Right lung (tissue), 5 donors: ENCODE results near the gene RANBP17. TPM values are rescaled to one million over a fixed set of nuclear protein-coding genes. Genes with fewer than 3 reads are reported as not detected.
"Not testable (repeated sequence)": the region's sequence is repeated elsewhere in the genome, so short reads cannot be mapped to it uniquely, and the experiment has no call there.

Experiments
- DNase-seq, 2 donors: peaks; one replicate each; pipeline ENCODE4 v3.0.0-alpha.2; 2013
- polyA plus RNA-seq, 5 donors: library from polyadenylated mRNA; unstranded; fragments of 120-200 nt; gene quantifications; one replicate each; pipeline versions ENCODE4 v1.2.1 to v1.2.3, GENCODE V29; 2013; ENCODE audit warnings: inconsistent platforms in 1 of 5, low replicate concordance in 1 of 5; ENCODE audit not compliant: insufficient read length in 5 of 5, insufficient read depth in 1 of 5

RANBP17 gene
- polyA plus RNA-seq, 5 donors: 21.5 to 56.2 (median 39.6) TPM

DNA sequence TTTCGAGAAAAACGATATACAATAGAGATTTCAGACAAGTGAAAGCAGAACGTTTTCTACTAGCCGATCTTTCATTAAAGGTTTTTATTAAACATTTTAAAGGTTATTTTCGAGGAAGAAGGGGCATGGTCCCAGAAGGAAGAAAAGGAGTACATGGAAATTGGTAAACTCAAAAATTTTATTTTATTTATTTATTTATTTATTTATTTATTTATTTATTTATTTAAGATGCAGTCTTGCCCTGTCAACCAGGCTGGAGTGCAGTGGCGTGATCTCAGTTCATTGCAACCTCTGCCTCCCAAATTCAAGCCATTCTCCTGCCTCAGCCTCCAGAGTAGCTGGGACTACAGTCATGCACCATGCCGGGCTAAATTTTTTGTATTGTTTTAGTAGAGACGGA is 77.4 kb downstream of the RANBP17 start:
- no peak for DNase-seq

DNA sequence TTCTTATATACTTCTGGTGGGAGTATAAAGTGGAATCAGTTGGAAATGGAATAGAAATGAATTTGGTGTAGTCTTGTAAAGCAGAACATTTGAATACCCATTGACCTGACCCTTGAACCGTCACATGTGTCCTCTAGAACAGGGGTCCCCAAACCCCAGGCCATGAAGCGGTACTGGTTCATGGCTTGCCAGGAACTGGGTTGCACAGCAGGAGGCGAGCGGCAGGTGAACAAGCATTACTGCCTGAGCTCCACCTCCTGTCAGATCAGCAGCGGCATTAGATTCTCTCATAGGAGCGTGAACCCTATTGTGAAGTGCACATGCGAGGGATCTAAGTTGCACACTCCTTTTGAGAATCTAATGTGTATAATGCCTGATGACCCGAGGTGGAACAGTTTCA is 80.0 kb downstream of the RANBP17 start:
- DNase-seq: no peak

DNA sequence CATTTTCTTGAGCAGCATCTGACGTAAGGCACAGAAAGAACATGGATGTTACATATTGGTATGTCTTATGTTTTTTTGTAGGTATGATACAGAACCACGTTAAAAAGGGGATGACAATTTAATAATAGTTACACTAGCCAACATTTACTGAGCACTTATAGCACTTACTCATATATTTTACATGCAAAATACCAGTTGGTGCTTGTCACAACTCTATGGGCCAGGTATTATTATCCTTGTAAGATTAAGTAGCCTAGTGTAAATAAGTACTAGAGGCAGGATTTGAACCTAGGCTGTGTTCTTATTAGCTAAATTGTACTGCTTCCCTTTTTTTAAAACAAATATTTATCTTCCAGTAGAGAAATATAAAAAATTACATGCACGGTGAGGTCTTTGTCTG is 83.5 kb downstream of the RANBP17 start:
- no peak for DNase-seq

DNA sequence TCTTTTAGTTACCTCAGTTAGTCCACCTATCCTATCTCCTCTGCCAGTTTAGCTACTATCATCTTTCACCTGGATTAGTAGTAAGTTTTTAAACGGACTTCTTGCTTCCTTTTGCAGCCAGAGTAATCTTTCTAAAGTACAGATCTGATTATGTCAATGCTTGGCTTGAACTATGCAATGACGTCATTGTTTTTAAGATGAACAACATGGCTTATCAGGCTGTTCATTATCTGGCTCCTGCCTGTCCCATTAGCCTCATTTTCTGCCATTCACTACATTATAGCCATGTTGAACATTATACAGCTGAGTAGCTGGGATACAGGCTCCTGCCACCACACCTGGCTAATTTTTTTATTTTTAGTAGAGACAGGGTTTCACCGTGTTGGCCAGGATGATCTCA is 98.7 kb downstream of the RANBP17 start:
- no peak for DNase-seq

DNA sequence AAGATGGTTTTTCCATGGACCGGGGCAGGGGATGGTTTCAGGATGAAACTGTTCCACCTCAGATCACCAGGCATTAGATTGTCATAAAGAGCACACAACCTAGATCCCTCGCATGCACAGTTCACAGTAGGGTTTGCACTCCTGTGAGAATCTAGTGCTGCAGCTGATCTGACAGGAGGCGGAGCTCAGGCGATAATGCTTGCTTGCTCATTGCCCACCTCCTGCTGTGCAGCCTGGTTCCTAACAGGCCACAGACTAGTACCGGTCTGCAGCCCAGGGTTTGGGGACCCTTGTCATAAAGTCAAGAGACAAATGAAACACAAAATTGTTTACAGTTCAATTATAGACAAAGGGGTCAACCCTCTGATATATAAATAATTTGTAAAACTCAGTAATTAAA is 101.7 kb downstream of the RANBP17 start:
- no peak for DNase-seq

DNA sequence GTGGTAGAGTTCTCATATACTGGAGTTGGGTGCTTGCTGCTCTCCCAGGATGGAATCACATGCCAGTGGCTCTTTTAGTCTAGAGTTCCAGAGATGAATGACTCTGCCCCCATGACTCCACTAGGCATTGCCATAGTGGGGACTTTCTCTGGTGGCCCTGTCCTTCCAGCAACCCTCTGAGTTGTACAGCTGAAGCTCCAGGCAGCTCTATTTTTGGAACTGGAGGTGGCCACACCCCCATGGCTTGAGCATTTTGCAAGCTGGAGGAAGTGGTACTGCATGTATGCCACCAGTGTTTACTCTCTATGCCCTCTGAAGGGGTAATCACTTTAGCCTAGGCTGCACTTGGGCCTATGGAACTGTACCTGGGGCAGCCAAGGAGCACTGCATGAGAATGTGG is 112.6 kb downstream of the RANBP17 start:
- DNase-seq: no peak

DNA sequence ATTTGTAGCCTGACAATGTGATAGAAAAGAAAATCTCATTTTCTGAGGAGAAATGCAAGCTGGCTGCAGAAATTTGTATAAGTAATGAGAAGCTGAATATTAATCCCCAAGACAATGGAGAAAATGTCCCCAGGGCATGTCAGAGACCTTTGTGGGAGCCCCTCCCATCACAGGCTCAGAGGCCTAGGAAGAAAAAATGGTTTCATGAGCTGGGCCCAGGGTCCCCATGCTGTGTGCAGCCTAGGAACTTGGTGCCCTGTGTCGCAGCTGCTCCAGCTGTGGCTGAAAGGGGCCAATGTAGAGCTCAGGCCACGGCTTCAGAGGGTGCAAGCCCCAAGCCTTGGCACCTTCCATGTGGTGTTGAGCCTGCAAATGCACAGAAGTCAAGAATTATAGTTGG is 118.4 kb downstream of the RANBP17 start:
- not testable (repeated sequence) for DNase-seq

DNA sequence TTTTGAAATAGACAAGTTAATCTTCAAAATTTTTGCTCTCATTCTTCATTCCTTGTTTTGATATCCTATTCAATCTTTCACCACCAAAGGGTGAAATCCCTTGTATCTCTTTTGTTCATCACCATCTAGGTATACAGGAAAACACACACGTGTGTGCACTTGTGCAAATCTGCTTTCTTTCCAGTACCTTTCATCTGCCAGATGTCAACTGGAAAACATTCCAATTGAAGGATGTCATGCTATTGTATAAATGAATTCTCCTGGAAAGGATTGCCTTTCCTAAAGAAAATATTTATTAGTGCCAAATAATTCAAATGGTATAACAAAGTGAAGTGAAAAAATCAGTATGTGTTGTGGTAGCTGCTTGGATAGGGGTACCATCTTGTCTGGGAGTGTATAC is 123.7 kb downstream of the RANBP17 start:
- no peak for DNase-seq

DNA sequence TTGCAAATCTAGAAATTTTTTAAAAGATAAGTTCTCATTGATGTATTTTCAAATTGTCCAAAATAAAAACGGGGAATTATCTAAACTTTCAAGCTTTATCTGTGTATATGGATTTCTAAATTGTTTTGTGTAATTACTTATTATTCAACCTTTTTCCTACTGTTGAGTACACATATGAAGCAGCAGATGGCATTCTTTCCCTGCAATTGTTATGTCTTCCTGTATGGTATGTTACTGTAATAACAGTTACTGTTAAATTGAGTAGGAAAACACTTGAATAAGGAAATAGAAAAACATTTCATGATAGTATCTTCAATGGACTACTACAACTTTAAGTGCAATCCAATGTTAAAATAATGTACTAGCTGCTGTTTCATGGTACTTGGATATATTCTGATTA is 124.8 kb downstream of the RANBP17 start:
- peak; percentile 3 to 16 for DNase-seq

DNA sequence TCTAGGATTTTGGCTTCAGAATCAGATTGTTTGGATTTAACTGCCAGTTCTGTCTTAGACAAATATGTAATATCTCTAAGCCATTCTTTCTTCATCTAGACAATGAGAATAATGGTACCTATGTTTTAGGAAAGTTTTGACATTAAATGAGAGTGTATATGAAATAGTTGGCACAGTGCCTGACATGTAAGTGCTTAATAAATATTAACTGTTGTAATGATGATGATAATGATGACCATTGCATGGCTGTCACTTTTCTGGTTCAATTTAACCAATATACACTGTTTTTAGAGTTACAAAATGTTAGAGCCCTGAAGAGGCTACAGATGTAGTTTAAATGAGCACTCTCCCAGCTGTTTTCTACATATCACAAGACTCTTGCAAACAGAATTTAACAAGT is 131.7 kb downstream of the RANBP17 start:
- peak; percentile 45 to 52 for DNase-seq

DNA sequence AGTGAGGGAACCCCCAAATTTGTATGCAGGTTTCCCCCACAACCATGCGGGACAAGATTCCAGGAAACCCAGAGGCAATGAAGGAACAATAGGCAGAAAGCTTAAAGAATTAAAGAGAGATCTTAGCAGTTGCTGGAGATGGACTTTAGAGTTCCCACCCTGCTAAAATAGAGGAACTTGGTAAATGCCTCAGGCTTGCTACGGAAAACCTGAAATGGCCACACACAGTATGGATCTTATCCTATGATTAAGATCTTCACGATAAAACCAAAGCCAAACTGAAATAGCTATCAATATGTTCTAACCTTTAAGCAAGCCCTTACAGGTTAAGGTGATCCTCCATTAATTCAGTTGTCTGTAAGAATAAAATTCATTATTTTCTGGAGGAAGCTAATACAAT is 148.3 kb downstream of the RANBP17 start:
- DNase-seq: no peak

DNA sequence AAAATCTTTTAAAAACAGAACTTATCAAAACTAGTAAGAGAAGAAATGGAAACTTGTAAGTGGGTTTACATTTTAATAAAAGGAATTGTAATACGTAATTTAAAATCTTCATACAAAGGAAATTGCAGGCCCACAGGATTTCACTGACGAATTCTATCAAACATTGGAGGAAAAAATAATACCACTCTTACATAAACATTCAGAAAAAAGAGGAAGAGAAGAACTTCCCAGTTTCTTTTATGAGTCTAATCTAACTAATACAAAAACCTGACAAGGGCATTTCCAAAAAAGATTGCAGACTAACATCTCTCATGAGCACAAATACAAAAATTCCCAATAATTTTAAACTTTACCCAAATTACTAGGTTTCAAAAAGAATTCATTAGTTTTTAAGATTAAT is 149.0 kb downstream of the RANBP17 start:
- DNase-seq: no peak

DNA sequence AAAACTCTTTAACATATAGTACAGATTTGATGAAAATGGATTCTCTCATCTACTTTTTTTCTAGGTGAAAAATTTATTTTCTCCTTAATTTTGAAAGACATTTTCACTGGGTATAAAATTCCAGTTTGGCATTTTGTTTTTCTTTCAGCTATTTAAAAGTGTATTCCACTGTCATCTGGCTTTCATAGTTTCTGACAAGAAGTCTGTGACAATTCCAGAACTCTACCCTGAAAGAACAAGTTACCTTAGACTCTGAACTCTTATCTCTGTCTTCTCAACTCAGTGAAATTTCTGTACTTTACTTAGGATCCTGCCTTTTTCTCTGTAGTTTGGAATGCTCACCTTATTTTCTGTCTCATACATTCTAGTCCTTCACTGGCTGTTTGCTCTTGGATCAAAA is 161.7 kb downstream of the RANBP17 start:
- DNase-seq: no peak

DNA sequence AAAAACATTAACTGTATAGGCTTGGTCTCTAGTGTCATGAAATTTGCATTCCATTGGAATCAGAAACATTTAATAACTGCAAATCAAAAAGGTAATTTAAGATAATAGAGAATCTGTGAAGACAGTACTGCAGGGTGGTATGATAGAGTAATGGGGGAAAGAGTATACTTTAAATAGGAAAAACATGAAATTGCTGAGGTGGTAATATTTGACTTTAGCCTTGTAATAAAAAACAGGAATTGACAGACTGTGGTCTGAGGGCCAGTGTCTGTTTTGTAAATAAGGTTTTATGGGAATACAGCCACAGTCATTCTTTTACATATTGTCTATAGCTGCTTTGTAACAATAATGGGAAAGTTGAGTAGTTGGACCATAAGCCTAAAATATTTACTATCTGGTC is 162.3 kb downstream of the RANBP17 start:
- no peak for DNase-seq

DNA sequence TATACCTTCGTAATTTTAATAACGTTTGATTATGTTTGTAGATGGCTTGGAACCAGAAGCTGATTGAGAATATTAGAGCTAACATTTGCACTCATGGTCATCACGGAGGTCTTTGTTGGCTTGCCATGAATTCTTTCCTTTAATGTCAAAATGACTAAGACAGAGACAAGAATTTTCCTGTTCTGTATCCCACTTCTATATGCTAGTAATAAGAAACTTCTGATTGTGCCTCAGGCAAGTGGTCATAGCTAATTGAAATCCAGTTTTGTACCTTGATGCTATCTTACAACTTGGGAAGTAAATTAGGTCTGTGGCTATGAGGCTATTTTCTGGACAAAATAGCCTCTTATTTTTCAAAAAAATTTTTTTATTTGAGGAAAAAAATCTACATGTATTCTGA is 167.6 kb downstream of the RANBP17 start:
- DNase-seq: no peak

DNA sequence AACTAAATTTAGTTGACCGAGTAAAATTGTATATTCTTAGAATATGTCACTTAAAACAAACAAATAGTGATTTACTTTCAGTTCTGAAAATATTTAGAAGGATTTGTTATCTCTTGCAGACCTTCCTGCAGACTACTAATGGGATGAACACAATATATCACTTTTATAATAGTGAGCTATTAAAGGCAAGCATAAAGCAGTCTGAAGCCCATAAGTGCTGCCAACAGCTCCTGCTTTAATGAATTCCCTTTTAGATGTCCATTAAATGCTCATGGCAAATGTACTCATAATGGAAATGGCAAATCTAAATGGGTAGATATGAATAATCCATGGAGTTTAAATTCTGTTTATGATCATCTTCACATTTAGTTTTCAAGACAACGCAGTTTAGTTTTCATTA is 170.2 kb downstream of the RANBP17 start:
- DNase-seq: no peak

DNA sequence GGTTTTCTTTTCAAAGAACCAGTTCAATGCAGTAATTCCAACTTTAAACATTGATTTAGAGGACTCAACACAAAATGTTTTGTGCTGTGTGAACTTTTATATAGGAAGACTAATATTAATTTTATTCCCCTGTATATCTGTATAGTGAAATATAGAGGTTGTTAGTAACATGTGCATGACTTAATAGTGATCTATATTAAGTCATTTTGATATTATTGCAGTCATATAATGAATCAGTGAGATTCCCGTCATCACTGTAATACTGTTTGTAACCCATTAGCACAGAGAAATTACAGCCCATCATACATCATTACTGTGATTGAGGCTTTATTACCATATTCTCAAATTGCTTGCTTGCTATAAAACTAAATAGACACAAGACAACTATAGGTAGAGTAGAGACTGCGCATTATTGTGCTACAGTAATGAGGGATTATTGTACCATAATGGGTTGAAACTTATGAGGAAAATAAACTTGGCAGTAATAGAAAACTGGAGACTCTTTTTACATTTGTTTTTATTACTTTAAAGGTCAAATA is 170.7 kb downstream of the RANBP17 start:
- DNase-seq: no peak

DNA sequence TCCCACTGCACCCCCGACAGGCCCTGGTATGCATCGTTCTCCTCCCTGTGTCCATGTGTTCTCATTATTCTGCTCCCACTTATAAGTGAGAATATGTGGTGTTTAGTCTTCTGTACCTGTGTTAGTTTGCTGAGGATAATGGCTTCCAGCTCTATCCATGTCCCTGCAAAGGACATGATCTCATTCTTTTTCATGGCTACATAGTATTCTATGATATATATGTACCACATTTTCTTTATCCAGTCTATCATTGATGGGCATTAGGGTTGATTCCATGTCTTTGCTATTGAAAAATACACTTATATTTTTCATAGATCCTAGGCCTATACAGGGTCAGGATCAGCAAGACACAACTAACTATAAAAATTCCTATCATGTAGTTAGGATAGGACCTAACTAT is 180.1 kb downstream of the RANBP17 start:
- DNase-seq: not testable (repeated sequence)

DNA sequence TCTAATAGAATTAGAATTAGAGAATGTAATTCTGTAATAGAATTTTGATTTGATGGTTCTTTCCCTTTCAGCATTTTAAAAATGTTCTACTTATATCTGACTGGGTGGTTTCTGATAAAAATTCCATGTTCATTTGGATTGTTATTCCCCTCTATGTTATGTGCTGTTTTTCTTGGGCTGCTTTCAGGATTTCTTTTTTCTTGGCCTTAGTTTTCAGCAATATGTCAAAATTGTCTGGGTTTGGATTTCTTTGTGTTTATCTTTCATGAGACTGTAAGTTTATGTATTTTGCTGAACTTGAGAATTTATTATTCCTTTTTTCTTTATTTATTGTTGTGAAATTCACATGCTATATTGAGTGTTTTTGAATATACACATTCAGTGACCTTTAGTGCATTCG is 189.1 kb downstream of the RANBP17 start:
- DNase-seq: peak; percentile 25 to 31

DNA sequence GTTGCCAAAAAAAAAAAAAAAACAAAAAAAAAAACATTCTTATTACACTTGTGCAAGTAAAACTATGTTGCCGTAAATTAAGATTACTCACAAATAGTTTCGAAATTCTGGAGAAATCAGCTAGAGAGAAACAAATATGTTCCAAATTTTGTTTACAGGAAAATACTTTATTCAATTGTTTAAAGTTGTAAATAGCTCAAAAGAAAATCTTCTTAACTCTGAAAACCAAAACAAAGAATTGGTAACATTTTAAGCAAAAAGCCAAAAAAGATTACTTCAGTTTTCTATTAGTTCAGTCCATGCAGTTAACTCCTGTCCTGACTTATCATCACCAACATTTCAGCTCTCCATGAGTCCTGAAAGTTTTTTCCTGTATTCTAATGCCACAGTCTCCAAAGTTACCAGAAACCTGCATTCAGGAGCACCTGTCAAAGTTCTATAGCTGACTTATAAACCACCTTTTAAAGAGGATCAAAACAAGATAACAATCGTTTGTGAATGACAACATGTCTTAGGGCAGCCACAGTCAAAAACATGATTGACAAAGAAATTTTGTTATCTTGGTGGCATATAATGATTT is 194.1 kb downstream of the RANBP17 start:
- no peak for DNase-seq

DNA sequence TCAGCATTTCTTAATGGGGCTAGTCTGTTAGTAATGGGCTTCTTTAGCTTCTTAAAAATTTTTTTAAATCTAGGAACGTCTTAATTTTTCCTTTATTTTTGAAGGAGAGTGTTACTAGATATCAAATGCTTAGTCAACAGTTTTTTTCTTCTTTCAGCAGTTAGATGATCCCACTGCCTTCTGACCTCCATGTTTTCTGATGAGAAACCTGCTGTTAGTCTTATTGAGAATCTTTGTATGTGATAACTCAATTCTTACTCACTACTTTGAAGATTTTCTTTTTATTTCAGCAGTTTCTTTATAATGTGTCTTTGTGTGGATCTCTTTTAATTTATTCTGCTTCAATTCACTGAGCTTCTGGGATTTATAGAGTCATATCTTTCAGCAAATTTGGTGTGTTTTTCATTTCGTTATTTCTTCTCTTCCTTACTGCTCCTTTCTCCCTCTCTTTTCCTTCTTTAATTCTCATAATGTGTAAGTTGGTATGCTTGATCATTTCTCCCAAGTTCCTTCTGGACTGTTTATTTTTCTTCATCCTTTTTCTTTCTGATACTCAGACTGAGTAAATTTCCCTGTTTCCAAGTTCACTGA is 205.8 kb downstream of the RANBP17 start:
- no peak for DNase-seq

DNA sequence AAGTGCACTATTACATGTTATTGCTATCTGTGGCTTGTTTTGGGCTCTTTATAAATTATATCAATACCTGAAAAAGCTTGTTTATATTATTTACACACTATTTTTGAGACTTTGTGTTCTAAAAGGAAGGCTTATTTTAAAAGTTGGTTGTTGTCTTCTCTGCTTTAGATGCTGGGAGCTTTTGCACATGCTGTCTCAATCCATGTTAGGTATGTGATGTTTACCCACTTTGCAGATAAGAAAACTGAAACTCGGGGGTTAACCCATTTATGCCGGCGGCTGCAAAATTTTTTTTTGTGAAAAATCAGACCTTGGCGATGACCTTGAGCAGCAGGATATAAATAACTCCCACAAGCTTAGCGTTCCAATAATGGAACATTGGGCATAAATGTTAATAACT is 212.9 kb downstream of the RANBP17 start:
- no peak for DNase-seq

DNA sequence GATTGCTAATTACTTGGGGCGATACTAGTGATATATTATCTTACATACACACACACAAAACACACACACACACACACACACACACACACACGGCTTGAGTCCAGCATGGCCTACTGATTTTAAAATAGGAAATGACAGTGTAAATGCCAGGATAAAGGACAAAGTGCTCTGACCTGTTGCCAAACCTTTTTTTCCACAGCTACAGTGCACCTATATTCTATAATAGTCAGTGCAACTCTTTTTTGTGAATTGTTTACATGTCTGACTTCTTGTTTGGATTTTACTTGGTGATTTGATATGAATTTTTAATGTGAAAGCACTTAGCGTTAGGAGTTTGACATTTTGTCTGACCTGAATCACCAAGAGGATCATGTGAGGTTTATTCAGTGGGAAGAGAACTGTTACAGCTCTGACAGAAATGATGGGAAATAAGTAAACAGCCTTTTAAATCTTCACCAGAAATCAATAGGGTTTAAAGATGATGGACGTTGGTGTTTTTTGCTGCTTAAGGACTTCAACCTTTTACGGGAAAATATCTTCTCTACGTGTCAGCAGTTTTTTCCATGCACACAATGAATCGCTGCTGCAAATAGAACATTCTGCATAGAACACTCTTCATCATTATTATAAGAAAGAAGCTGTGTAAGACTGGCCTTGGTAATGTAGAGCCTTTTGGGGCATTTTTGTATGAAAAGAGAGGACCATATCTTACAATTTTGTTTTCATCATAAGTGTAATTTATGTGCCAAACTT is 218.5 kb downstream of the RANBP17 start:
- DNase-seq: no peak
